Measurements from ENCODE around the gene RIT2. TPM values are rescaled to one million over a fixed set of nuclear protein-coding genes. Genes with fewer than 3 reads are reported as not detected.

RIT2 gene
- total RNA-seq, 2 experiments from 2014 or later: not detected

GRCh38 chr18:43073771-43074170, 41.7 kb downstream of the RIT2 start:
- H3K4me1 Mint-ChIP-seq: no peaks in the 10 kb centered on the region
- peaks cover 13% of the 10 kb centered on the region for H3K9me3 Mint-ChIP-seq
- H3K36me3 Mint-ChIP-seq (ENCODE audit: low read depth): no peaks in the 10 kb centered on the region
- CTCF ChIA-PET: no interaction called here
- no peak overlapping the region for H3K27ac Mint-ChIP-seq
- no peak for DNase-seq
- no peaks in the 10 kb centered on the region for H3K27me3 Mint-ChIP-seq
- no peak overlapping the region for H3K4me3 Mint-ChIP-seq
- POLR2A ChIA-PET: no interaction called here

DNA sequence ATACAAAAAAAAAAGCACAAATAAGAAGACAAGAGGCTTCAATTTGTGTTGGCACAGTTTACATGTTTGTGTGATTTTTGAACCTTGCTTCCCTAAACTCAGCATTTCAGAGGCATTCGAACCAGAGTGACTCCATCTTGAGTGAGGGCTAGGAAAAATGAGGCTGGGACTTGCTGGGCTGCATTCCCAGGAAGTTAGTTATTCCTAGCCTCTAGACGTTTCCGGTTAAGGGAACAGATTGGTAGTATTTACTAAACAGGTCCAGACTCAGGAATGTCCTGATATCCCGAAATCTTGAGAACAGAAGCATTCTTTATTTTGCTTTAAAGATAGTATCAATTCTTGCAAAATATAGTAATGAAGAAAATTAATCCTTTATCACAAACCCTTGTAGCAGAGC, 46.7 kb downstream of the RIT2 start:
- no peak overlapping the region for H3K27ac Mint-ChIP-seq
- ChIA-PET CTCF (no interaction called here), POLR2A (no interaction called here)
- no peaks in the 10 kb centered on the region for H3K4me1 Mint-ChIP-seq
- H3K9me3 Mint-ChIP-seq: peaks cover 13% of the 10 kb centered on the region
- no peak overlapping the region for H3K4me3 Mint-ChIP-seq
- no peaks in the 10 kb centered on the region for H3K36me3 Mint-ChIP-seq (ENCODE audit: low read depth)
- no peaks in the 10 kb centered on the region for H3K27me3 Mint-ChIP-seq
- no peak for DNase-seq

GRCh38 chr18:43067570-43067969, 47.9 kb downstream of the RIT2 start:
- Mint-ChIP-seq H3K4me1 (no peaks in the 10 kb centered on the region), H3K27ac (no peak overlapping the region), H3K36me3 (ENCODE audit: low read depth) (no peaks in the 10 kb centered on the region), H3K4me3 (no peak overlapping the region), H3K27me3 (no peaks in the 10 kb centered on the region), H3K9me3 (peaks cover 4% of the 10 kb centered on the region)
- ChIA-PET CTCF (no interaction called here), POLR2A (no interaction called here)
- DNase-seq: no peak

DNA sequence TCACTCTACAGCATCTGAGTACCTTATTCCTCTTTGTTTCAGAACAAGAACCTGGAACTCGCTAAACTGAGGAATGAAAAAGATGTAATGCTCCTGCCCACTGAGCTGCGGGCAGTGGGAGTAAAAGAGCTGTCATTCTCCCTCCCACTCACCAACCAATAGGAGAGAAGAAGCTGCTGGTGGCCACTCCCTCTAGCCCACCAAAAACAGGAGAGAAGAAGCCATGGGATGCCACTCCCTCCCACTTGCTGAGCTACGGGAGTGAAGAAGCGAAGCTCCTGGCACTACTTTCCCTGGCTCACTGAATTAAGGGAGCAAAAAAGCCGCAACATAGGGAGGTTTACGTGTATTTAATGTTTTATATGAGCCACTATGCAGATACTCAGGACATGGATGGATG, 53.7 kb downstream of the RIT2 start:
- H3K36me3 Mint-ChIP-seq (ENCODE audit: low read depth): no peaks in the 10 kb centered on the region
- no peaks in the 10 kb centered on the region for H3K27me3 Mint-ChIP-seq
- CTCF ChIA-PET: no interaction called here

GRCh38 chr18:43061318-43061717, 54.2 kb downstream of the RIT2 start:
- CTCF ChIA-PET: no interaction called here
- Mint-ChIP-seq H3K4me1 (no peaks in the 10 kb centered on the region), H3K27me3 (no peaks in the 10 kb centered on the region), H3K9me3 (peaks cover 2% of the 10 kb centered on the region), H3K4me3 (no peak overlapping the region), H3K36me3 (ENCODE audit: low read depth) (no peaks in the 10 kb centered on the region), H3K27ac (no peak overlapping the region)
- POLR2A ChIA-PET: no interaction called here
- DNase-seq: no peak

More for the DNA sequence above, 53.7 kb downstream of the RIT2 start:
- peaks cover 3% of the 10 kb centered on the region for H3K9me3 Mint-ChIP-seq
- POLR2A ChIA-PET: no interaction called here
- DNase-seq: no peak
- H3K4me3 Mint-ChIP-seq: no peak overlapping the region
- H3K27ac Mint-ChIP-seq: no peak overlapping the region
- H3K4me1 Mint-ChIP-seq: no peaks in the 10 kb centered on the region

DNA sequence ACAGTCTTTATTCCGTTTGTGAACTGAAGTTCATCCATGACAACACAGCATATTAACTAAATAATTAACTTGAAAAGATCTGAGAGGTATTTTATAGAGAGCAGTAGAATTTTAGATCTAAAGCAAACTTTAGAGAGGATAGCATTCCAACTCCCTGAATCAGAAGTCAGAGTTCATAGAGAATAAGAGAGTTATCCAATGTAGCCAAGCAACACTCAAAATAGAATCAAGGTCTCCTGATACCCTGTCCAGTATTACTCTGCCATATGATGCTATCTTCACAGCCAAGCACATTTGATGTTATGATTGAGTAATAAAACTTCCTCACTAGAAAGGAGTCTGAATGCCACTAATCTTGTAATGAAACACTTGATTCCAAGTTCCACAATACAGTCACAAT, 55.5 kb downstream of the RIT2 start:
- Mint-ChIP-seq H3K27ac (no peak overlapping the region), H3K4me1 (no peaks in the 10 kb centered on the region), H3K36me3 (ENCODE audit: low read depth) (no peaks in the 10 kb centered on the region), H3K4me3 (no peak overlapping the region), H3K9me3 (peaks cover 2% of the 10 kb centered on the region), H3K27me3 (no peaks in the 10 kb centered on the region)
- DNase-seq: no peak
- ChIA-PET POLR2A (no interaction called here), CTCF (no interaction called here)

GRCh38 chr18:43054815-43055519, 60.5 kb downstream of the RIT2 start:
- CTCF ChIA-PET: no interaction called here
- no peak overlapping the region for H3K4me3 Mint-ChIP-seq
- no peaks in the 10 kb centered on the region for H3K36me3 Mint-ChIP-seq (ENCODE audit: low read depth)
- H3K27ac Mint-ChIP-seq: no peak overlapping the region
- no peaks in the 10 kb centered on the region for H3K4me1 Mint-ChIP-seq
- H3K9me3 Mint-ChIP-seq: peaks cover 3% of the 10 kb centered on the region
- no peak for DNase-seq
- POLR2A ChIA-PET: no interaction called here
- no peaks in the 10 kb centered on the region for H3K27me3 Mint-ChIP-seq

- H3K4me3 Mint-ChIP-seq: no peak overlapping the region
- CTCF ChIA-PET: no interaction called here
These were observed 66.5 kb downstream of the RIT2 start for GRCh38 chr18:43049021-43049420.

GRCh38 chr18:43046322-43046721, 69.2 kb downstream of the RIT2 start:
- CTCF ChIA-PET: no interaction called here
- DNase-seq: no peak
- no peaks in the 10 kb centered on the region for H3K36me3 Mint-ChIP-seq (ENCODE audit: low read depth)

More at GRCh38 chr18:43049021-43049420, 66.5 kb downstream of the RIT2 start:
- Mint-ChIP-seq H3K27me3 (no peaks in the 10 kb centered on the region), H3K4me1 (no peaks in the 10 kb centered on the region), H3K36me3 (ENCODE audit: low read depth) (no peaks in the 10 kb centered on the region), H3K9me3 (peaks cover 6% of the 10 kb centered on the region), H3K27ac (no peak overlapping the region)
- no peak for DNase-seq
- POLR2A ChIA-PET: no interaction called here

DNA sequence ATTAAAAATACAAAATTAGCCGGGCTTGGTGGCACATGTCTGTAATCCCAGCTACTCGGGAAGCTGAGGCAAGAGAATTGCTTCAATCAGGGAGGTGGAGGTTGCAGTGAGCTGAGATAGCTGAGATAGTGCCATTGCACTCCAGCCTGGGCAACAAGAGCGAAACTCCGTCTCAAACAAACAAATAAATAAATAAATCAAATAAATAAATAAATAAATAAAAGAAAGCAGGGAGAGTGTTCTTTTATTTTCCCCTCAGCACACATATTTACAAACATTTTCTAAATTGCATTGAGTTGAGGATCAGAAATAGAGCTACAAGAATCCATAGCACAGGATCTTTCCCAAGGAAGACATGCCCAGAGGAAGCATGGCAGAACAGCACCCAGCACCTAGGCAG, 71.9 kb downstream of the RIT2 start:
- no peak overlapping the region for H3K27ac Mint-ChIP-seq
- ChIA-PET CTCF (no interaction called here), POLR2A (no interaction called here)
- H3K36me3 Mint-ChIP-seq (ENCODE audit: low read depth): no peaks in the 10 kb centered on the region
- H3K9me3 Mint-ChIP-seq: peaks cover 11% of the 10 kb centered on the region
- no peak overlapping the region for H3K4me3 Mint-ChIP-seq
- DNase-seq: no peak
- H3K27me3 Mint-ChIP-seq: no peaks in the 10 kb centered on the region
- no peaks in the 10 kb centered on the region for H3K4me1 Mint-ChIP-seq

More at GRCh38 chr18:43046322-43046721, 69.2 kb downstream of the RIT2 start:
- Mint-ChIP-seq H3K27ac (no peak overlapping the region), H3K4me1 (no peaks in the 10 kb centered on the region), H3K27me3 (no peaks in the 10 kb centered on the region), H3K4me3 (no peak overlapping the region), H3K9me3 (peaks cover 3% of the 10 kb centered on the region)
- POLR2A ChIA-PET: no interaction called here

- POLR2A ChIA-PET: no interaction called here
- H3K27ac Mint-ChIP-seq: no peak overlapping the region
- H3K4me1 Mint-ChIP-seq: no peaks in the 10 kb centered on the region
- H3K9me3 Mint-ChIP-seq: peaks cover 16% of the 10 kb centered on the region
- no peaks in the 10 kb centered on the region for H3K27me3 Mint-ChIP-seq
- no peak for DNase-seq
- CTCF ChIA-PET: no interaction called here
- H3K4me3 Mint-ChIP-seq: no peak overlapping the region
- H3K36me3 Mint-ChIP-seq (ENCODE audit: low read depth): no peaks in the 10 kb centered on the region
These were observed 75.2 kb downstream of the RIT2 start for GRCh38 chr18:43040281-43040680.

- POLR2A ChIA-PET: no interaction called here
- CTCF ChIA-PET: no interaction called here
- Mint-ChIP-seq H3K4me1 (no peaks in the 10 kb centered on the region), H3K4me3 (no peak overlapping the region), H3K27ac (no peak overlapping the region), H3K36me3 (ENCODE audit: low read depth) (no peaks in the 10 kb centered on the region), H3K27me3 (no peaks in the 10 kb centered on the region), H3K9me3 (peaks cover 10% of the 10 kb centered on the region)
- DNase-seq: no peak
These were observed 80.6 kb downstream of the RIT2 start for GRCh38 chr18:43034683-43035500.

DNA sequence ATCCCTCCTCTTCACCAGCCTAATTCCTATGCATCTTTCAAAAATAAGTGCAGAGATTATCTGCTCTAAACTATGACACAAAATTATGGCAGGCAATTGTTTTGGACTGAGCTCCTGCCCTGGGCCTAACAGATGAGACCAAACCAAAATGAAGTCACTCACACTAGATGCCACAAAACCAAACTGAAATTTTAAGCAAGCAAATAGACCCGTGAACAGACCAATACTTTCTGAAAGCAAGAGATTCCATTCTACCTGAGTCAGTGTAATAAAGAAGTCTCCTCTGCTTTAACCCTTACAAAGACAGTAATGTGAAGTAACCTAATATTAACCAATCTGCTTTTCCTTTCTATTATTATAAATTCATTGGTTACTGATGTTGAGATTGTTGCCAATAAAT, 84.3 kb downstream of the RIT2 start:
- no peaks in the 10 kb centered on the region for H3K27me3 Mint-ChIP-seq
- H3K36me3 Mint-ChIP-seq (ENCODE audit: low read depth): no peaks in the 10 kb centered on the region
- ChIA-PET POLR2A (no interaction called here), CTCF (no interaction called here)
- no peaks in the 10 kb centered on the region for H3K4me1 Mint-ChIP-seq
- no peak overlapping the region for H3K27ac Mint-ChIP-seq
- DNase-seq: no peak
- peaks cover 2% of the 10 kb centered on the region for H3K9me3 Mint-ChIP-seq
- H3K4me3 Mint-ChIP-seq: no peak overlapping the region

- ChIA-PET CTCF (no interaction called here), POLR2A (no interaction called here)
- Mint-ChIP-seq H3K4me3 (no peak overlapping the region), H3K27me3 (no peaks in the 10 kb centered on the region), H3K27ac (no peak overlapping the region), H3K36me3 (ENCODE audit: low read depth) (no peaks in the 10 kb centered on the region), H3K4me1 (no peaks in the 10 kb centered on the region), H3K9me3 (no peaks in the 10 kb centered on the region)
- no peak for DNase-seq
These were observed 86.1 kb downstream of the RIT2 start for GRCh38 chr18:43029414-43029813.
